Mesothelial cell of epicardium (in vitro differentiated cells): Measurements from ENCODE around the gene DSCAM. TPM values are rescaled to one million over a fixed set of nuclear protein-coding genes. Genes with fewer than 3 reads are reported as not detected.

Source experiments
- DNase-seq, 2 experiments: peaks; one replicate each; pipeline ENCODE4 v3.0.0; 2021; ENCODE audit warnings: low spot score in 2 of 2; ENCODE audit not compliant: unreplicated experiment in 2 of 2
- H3K27ac Mint-ChIP-seq: 2 replicates; pipeline ENCODE4 v1.8.0; 2021; ENCODE audit warnings: mixed read lengths
- H3K27me3 Mint-ChIP-seq: 2 replicates; pipeline ENCODE4 v1.8.0; 2021; ENCODE audit warnings: low read depth, mixed read lengths
- H3K36me3 Mint-ChIP-seq: 2 replicates; pipeline ENCODE4 v1.8.0; 2021; ENCODE audit warnings: mixed read lengths
- H3K4me1 Mint-ChIP-seq: 2 replicates; pipeline ENCODE4 v1.8.0; 2021; ENCODE audit warnings: mixed read lengths
- H3K4me3 Mint-ChIP-seq: 2 replicates; pipeline ENCODE4 v1.8.0; 2021; ENCODE audit warnings: mild to moderate bottlenecking, moderate library complexity, mixed read lengths
- H3K9me3 Mint-ChIP-seq: 2 replicates; pipeline ENCODE4 v1.8.0; 2021; ENCODE audit warnings: mixed read lengths
- CTCF ChIP-seq: fragments of 200-600 bp; sonication (generic); IDR thresholded peaks from one replicate; pipeline ENCODE4 v1.5.0; 2021; ENCODE audit warnings: antibody characterized with exemption; ENCODE audit not compliant: unreplicated experiment
- total RNA-seq: library from RNA; stranded (reverse); gene quantifications from 3 replicates; pipeline ENCODE4 v1.2.1, GENCODE V29; 2021

Gene DSCAM
- total RNA-seq, 1 donor from 2014 or later = not detected

DNA sequence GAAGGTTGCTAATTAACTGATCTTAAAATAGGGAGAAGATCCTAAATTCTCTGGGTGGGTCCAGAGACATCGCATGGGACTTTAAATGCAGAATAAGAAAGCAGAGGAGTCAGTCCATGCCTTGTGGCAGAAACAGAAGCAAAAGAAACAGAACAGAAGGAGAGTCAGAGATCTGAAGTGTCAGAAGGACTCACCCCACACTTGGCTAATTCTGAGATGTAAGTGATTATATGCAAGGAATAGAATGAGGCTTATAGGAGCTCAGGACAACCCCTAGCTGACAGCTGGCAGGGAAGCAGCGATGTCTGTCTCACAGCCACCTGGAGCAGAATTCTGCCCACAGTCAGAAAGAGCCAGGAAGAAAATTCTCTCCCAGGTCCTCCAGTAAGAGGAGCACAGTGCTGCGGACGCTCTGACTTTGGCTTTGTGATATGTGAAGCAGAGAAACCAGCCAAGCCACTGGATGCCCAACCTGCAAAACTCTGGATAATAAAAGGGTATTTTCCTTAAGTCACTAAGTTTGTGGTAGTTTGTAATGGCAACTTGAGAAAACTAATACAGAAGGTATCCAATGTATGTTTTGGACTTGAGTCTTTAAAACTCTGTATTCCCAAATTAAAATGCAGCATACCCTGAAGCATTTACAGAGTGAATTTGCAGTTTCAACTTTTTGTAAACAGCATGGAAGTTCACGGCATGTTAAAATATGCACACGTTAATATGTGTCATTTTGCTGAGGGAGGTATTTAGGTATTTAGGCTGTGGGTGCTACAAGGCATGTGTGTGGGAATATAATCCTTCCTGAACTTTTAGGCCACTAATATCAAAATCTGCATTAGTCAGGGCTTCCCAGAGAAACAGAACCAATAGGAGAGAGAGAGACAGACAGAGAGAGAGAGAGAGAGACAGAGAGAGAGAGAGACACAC is 591.2 kb downstream of the DSCAM start:
- H3K36me3 Mint-ChIP-seq = no peaks in the 10 kb centered on the region
- no peak overlapping the region for H3K4me3 Mint-ChIP-seq
- TF ChIP-seq CTCF = no peak
- no peaks in the 10 kb centered on the region for H3K4me1 Mint-ChIP-seq
- DNase-seq = no peak
- no peaks in the 10 kb centered on the region for H3K27me3 Mint-ChIP-seq
- H3K9me3 Mint-ChIP-seq = peaks cover 15% of the 10 kb centered on the region
- H3K27ac Mint-ChIP-seq = no peak overlapping the region

GRCh38 chr21:40254540-40255465 is 592.2 kb downstream of the DSCAM start:
- DNase-seq = no peak
- no peak for TF ChIP-seq CTCF
- peaks cover 21% of the 10 kb centered on the region for H3K9me3 Mint-ChIP-seq
- no peak overlapping the region for H3K27ac Mint-ChIP-seq
- no peaks in the 10 kb centered on the region for H3K4me1 Mint-ChIP-seq
- H3K27me3 Mint-ChIP-seq = no peaks in the 10 kb centered on the region
- no peak overlapping the region for H3K4me3 Mint-ChIP-seq
- no peaks in the 10 kb centered on the region for H3K36me3 Mint-ChIP-seq

GRCh38 chr21:40253112-40253511 is 593.8 kb downstream of the DSCAM start:
- H3K27ac Mint-ChIP-seq = no peak overlapping the region
- DNase-seq = no peak
- no peaks in the 10 kb centered on the region for H3K36me3 Mint-ChIP-seq
- H3K9me3 Mint-ChIP-seq = peaks cover 36% of the 10 kb centered on the region
- H3K4me1 Mint-ChIP-seq = no peaks in the 10 kb centered on the region
- H3K4me3 Mint-ChIP-seq = no peak overlapping the region
- H3K27me3 Mint-ChIP-seq = no peaks in the 10 kb centered on the region
- TF ChIP-seq CTCF = no peak

DNA sequence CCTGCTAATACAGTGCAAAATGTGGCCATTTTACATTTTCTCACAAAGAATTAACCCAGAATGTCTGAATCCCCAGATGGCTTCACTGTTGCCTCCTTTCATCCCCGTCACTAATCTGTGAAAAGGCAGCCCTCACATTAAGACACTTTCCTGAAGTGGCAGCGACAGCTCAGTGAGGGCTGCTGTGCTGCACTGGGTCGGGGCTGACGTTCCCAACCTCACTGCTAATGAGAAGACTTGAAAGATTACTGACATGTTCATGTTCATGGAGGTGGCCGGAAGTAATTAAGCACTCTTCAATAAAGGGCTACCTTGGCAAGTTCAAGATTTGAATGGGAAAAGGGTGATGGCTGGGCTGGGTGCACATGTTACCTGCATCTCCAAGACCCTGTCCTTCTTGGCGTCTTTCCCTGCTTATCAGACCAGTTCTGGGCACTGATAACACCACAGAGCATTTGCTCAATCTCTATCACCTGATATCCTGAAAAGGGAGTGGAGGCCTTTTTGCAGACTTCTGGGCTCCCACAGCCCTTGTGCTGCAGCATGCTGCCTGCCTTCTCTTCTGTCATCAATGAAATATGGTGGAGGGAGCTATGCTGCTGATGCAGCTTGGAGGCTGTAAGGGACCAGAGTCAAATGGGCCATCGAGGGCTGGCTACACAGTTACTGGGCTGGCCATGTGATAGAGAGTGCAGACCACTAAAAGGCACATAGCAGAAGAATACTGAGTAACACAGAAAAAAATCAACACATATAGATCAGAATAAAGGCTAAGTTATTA is 596.3 kb downstream of the DSCAM start:
- no peak for TF ChIP-seq CTCF
- Mint-ChIP-seq H3K4me3 (no peak overlapping the region), H3K27me3 (no peaks in the 10 kb centered on the region), H3K9me3 (peaks cover 54% of the 10 kb centered on the region), H3K4me1 (no peaks in the 10 kb centered on the region), H3K36me3 (peaks cover 1% of the 10 kb centered on the region), H3K27ac (no peak overlapping the region)
- no peak for DNase-seq

GRCh38 chr21:40244981-40245380 is 602.0 kb downstream of the DSCAM start:
- no peak for TF ChIP-seq CTCF
- DNase-seq = no peak
- Mint-ChIP-seq H3K36me3 (peaks cover 1% of the 10 kb centered on the region), H3K9me3 (peaks cover 35% of the 10 kb centered on the region), H3K4me1 (no peaks in the 10 kb centered on the region), H3K27ac (no peak overlapping the region), H3K27me3 (peaks cover 4% of the 10 kb centered on the region), H3K4me3 (no peak overlapping the region)
